Measurements from ENCODE around the gene GIPC2.
"Not testable (repeated sequence)": the region's sequence is repeated elsewhere in the genome, so short reads cannot be mapped to it uniquely, and the experiment has no call there.

GIPC2 gene, protein sequence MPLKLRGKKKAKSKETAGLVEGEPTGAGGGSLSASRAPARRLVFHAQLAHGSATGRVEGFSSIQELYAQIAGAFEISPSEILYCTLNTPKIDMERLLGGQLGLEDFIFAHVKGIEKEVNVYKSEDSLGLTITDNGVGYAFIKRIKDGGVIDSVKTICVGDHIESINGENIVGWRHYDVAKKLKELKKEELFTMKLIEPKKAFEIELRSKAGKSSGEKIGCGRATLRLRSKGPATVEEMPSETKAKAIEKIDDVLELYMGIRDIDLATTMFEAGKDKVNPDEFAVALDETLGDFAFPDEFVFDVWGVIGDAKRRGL

DNA sequence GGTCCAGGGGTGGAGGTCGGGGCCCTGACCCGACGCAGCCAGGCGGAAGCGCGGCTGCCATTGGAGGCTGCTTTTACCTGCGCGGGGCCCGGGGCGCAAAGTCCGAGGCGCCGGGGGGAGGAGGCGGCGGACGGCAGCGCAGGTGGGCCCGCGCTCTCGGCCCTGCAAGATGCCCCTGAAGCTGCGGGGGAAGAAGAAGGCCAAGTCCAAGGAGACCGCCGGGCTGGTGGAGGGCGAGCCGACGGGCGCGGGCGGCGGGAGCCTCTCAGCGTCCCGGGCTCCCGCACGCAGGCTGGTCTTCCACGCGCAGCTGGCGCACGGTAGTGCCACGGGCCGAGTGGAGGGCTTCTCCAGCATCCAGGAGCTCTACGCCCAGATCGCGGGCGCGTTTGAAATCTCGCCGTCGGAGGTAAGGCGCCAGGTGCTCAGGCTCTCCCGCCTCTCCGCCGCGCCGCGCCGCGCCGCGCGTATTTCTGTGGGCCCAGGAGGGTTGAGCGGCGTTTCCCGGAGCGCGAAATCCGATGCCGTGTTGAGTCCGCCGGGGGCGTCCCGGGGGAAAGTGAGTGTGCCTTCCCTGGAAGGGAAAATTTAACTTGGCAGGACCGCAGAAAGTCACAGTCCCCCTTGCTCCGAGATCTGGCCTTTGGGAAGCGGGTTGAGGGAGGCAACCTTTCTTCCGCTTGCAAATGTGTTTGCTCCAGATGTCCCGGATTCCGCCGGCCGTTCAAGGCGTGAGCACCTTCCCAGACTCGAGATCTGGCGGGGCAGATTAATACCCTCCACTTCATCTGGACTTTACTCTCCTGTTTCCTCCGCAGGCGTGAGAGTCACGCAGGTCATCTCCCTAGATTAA is at the start of gene GIPC2:
Gene GIPC2 (plus strand): TSS at position 41 of the 853 bp plus-strand sequence. CDS start 129 bp downstream, at position 170.
- Histone ChIP-seq H3K9me3 (ENCODE audit: control insufficient read depth, low read length) (no peaks in the 10 kb centered on the region), H3K36me3 (ENCODE audit: control insufficient read depth, insufficient read depth, low read length, severe bottlenecking) (no peaks in the 10 kb centered on the region), H3K9ac (ENCODE audit: low read length) (peak within 1 kb of the TSS; percentile 87), H3K4me1 (ENCODE audit: control insufficient read depth, insufficient read depth, low read length) (peaks cover 15% of the 10 kb centered on the region), H3K27me3 (replicated peaks; ENCODE audit: control insufficient read depth, insufficient read depth, low read length) (no peaks in the 10 kb centered on the region), H3K4me3 (ENCODE audit: low read length) (peak within 1 kb of the TSS; percentile 88)
- DNase-seq (ENCODE audit: low read depth) = peak; percentile 59

DNA sequence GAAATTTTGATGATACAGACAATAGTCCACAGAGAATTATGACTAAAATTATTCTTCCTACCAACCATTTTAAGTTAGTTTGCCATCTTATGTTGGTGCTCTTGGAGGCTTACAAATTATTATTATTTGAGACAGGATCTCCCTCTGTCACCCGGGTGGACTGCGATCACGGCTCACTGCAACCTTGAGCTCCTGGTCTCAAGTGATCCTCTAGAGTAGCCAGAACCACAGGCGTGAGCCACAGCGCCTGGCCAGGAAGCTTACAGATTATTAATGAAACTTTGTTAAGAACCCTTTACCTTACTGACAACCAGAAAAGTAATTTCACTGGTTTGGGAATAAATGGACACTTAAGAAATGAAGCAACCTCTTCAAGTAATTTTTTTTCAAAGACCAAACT is 49.0 kb upstream of the GIPC2 start:
- Histone ChIP-seq H3K4me3 (ENCODE audit: low read length) (no peak overlapping the region), H3K36me3 (ENCODE audit: control insufficient read depth, insufficient read depth, low read length, severe bottlenecking) (peaks cover 6% of the 10 kb centered on the region), H3K9me3 (ENCODE audit: control insufficient read depth, low read length) (no peaks in the 10 kb centered on the region), H3K4me1 (ENCODE audit: control insufficient read depth, insufficient read depth, low read length) (peaks cover 5% of the 10 kb centered on the region), H3K9ac (ENCODE audit: low read length) (no peak overlapping the region), H3K27me3 (replicated peaks; ENCODE audit: control insufficient read depth, insufficient read depth, low read length) (no peaks in the 10 kb centered on the region)
- DNase-seq (ENCODE audit: low read depth) = no peak

GRCh38 chr1:78000536-78000935 is 45.2 kb upstream of the GIPC2 start:
- DNase-seq (ENCODE audit: low read depth); H3K9me3 ChIP-seq (ENCODE audit: control insufficient read depth, low read length); H3K9ac ChIP-seq (ENCODE audit: low read length); H3K27me3 ChIP-seq (replicated peaks; ENCODE audit: control insufficient read depth, insufficient read depth, low read length); H3K36me3 ChIP-seq (ENCODE audit: control insufficient read depth, insufficient read depth, low read length, severe bottlenecking); H3K4me3 ChIP-seq (ENCODE audit: low read length): not testable (repeated sequence)
- peaks cover 20% of the 10 kb centered on the region for H3K4me1 ChIP-seq (ENCODE audit: control insufficient read depth, insufficient read depth, low read length)

DNA sequence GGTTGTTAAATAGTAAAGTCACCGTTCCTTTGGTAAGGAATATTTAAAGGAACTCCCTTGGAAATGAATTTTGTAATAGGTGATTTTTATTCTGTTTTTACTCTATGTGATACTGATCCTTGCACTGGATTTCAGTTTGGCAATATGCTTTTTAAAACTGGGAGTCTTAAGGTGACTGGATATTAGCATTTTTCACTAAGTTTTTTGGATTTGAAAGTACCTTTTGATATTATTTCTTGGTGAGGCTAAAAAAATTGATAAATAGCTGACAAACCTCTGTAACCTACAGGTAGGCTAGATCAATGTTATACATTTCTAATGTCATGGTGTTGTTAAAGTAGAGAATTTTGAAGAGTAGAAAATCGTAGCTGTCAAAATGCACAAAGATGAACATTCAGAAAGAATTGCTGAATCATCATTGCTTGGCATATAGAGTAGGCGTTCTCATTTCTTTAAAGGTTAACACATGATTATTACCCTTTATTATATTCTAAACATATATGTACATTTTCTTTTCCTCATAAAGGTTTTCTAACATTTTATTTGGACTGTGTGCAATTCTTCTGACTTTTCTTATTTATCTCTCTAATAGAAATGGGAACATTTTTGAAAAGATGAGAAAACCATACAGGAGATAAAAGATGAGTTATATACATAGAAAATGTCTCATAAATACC is 42.6 kb upstream of the GIPC2 start:
- DNase-seq (ENCODE audit: low read depth) = peak; percentile 51

GRCh38 chr1:78003882-78004718 is 41.7 kb upstream of the GIPC2 start:
- H3K4me1 ChIP-seq (ENCODE audit: control insufficient read depth, insufficient read depth, low read length) = peaks cover 25% of the 10 kb centered on the region
- H3K4me3 ChIP-seq (ENCODE audit: low read length) = peak overlapping the region; percentile 96
- peak; percentile 88 for DNase-seq (ENCODE audit: low read depth)
- peak overlapping the region; percentile 99 for H3K9ac ChIP-seq (ENCODE audit: low read length)
- H3K9me3 ChIP-seq (ENCODE audit: control insufficient read depth, low read length) = no peaks in the 10 kb centered on the region
- no peaks in the 10 kb centered on the region for H3K27me3 ChIP-seq (replicated peaks; ENCODE audit: control insufficient read depth, insufficient read depth, low read length)
- H3K36me3 ChIP-seq (ENCODE audit: control insufficient read depth, insufficient read depth, low read length, severe bottlenecking) = no peaks in the 10 kb centered on the region

More for the DNA sequence above, 42.6 kb upstream of the GIPC2 start:
- Histone ChIP-seq H3K36me3 (ENCODE audit: control insufficient read depth, insufficient read depth, low read length, severe bottlenecking) (no peaks in the 10 kb centered on the region), H3K4me1 (ENCODE audit: control insufficient read depth, insufficient read depth, low read length) (peaks cover 24% of the 10 kb centered on the region), H3K9me3 (ENCODE audit: control insufficient read depth, low read length) (no peaks in the 10 kb centered on the region), H3K4me3 (ENCODE audit: low read length) (peak overlapping the region; percentile 96), H3K27me3 (replicated peaks; ENCODE audit: control insufficient read depth, insufficient read depth, low read length) (no peaks in the 10 kb centered on the region), H3K9ac (ENCODE audit: low read length) (peak overlapping the region; percentile 99)

DNA sequence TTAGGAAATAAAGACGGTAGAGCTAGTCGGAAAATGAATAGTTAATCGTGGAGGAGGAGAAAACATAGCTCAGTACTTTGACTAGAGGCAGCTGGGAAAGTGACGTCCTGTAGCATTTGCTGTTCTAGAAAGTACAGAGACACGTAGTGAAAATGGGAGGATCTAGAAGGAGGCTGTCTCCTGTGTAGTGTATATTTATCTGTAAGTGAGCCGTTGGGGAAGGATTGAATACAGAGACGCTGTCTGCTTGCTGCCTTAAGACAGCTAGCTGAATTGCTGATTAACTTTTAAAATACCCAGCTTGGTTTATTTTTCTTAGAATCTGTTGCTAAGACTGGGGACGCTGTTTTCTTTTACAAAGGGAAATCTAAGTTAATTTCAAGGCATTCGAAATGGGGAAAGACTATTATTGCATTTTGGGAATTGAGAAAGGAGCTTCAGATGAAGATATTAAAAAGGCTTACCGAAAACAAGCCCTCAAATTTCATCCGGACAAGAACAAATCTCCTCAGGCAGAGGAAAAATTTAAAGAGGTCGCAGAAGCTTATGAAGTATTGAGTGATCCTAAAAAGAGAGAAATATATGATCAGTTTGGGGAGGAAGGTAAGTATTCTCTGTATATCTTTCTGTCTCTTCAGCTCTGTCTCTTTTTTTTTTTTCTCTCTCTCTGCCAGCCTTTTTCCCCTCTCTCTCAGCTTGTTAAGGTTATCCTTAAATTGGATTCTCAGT is 40.9 kb upstream of the GIPC2 start, which contains the start of gene DNAJB4:
Gene DNAJB4 (plus strand): TSS at position 221 of the 729 bp plus-strand sequence. CDS start 172 bp downstream, at position 393.
- Histone ChIP-seq H3K36me3 (ENCODE audit: control insufficient read depth, insufficient read depth, low read length, severe bottlenecking) (no peaks in the 10 kb centered on the region), H3K9me3 (ENCODE audit: control insufficient read depth, low read length) (no peaks in the 10 kb centered on the region), H3K27me3 (replicated peaks; ENCODE audit: control insufficient read depth, insufficient read depth, low read length) (no peaks in the 10 kb centered on the region), H3K4me1 (ENCODE audit: control insufficient read depth, insufficient read depth, low read length) (peaks cover 32% of the 10 kb centered on the region), H3K4me3 (ENCODE audit: low read length) (peak within 1 kb of the TSS; percentile 96), H3K9ac (ENCODE audit: low read length) (peak within 1 kb of the TSS; percentile 99)
- DNase-seq (ENCODE audit: low read depth) = peak; percentile 98

GRCh38 chr1:78005448-78005722 is 40.4 kb upstream of the GIPC2 start:
- H3K9me3 ChIP-seq (ENCODE audit: control insufficient read depth, low read length) = no peaks in the 10 kb centered on the region
- peak overlapping the region; percentile 96 for H3K4me3 ChIP-seq (ENCODE audit: low read length)
- peak overlapping the region; percentile 99 for H3K9ac ChIP-seq (ENCODE audit: low read length)
- H3K4me1 ChIP-seq (ENCODE audit: control insufficient read depth, insufficient read depth, low read length) = peaks cover 32% of the 10 kb centered on the region
- no peaks in the 10 kb centered on the region for H3K27me3 ChIP-seq (replicated peaks; ENCODE audit: control insufficient read depth, insufficient read depth, low read length)
- no peaks in the 10 kb centered on the region for H3K36me3 ChIP-seq (ENCODE audit: control insufficient read depth, insufficient read depth, low read length, severe bottlenecking)
- DNase-seq (ENCODE audit: low read depth) = no peak

- Histone ChIP-seq H3K4me3 (ENCODE audit: low read length) (peak overlapping the region; percentile 96), H3K9ac (ENCODE audit: low read length) (peak overlapping the region; percentile 99), H3K4me1 (ENCODE audit: control insufficient read depth, insufficient read depth, low read length) (peaks cover 35% of the 10 kb centered on the region), H3K9me3 (ENCODE audit: control insufficient read depth, low read length) (no peaks in the 10 kb centered on the region), H3K36me3 (ENCODE audit: control insufficient read depth, insufficient read depth, low read length, severe bottlenecking) (no peaks in the 10 kb centered on the region), H3K27me3 (replicated peaks; ENCODE audit: control insufficient read depth, insufficient read depth, low read length) (no peaks in the 10 kb centered on the region)
- DNase-seq (ENCODE audit: low read depth) = peak; percentile 94
Measured at GRCh38 chr1:78005755-78006154, 40.0 kb upstream of the GIPC2 start.

- Histone ChIP-seq H3K36me3 (ENCODE audit: control insufficient read depth, insufficient read depth, low read length, severe bottlenecking) (no peaks in the 10 kb centered on the region), H3K4me3 (ENCODE audit: low read length) (peak overlapping the region; percentile 96), H3K4me1 (ENCODE audit: control insufficient read depth, insufficient read depth, low read length) (peaks cover 40% of the 10 kb centered on the region), H3K9ac (ENCODE audit: low read length) (peak overlapping the region; percentile 99), H3K27me3 (replicated peaks; ENCODE audit: control insufficient read depth, insufficient read depth, low read length) (no peaks in the 10 kb centered on the region), H3K9me3 (ENCODE audit: control insufficient read depth, low read length) (no peaks in the 10 kb centered on the region)
- no peak for DNase-seq (ENCODE audit: low read depth)
Measured at GRCh38 chr1:78006521-78006920, 39.2 kb upstream of the GIPC2 start.

DNA sequence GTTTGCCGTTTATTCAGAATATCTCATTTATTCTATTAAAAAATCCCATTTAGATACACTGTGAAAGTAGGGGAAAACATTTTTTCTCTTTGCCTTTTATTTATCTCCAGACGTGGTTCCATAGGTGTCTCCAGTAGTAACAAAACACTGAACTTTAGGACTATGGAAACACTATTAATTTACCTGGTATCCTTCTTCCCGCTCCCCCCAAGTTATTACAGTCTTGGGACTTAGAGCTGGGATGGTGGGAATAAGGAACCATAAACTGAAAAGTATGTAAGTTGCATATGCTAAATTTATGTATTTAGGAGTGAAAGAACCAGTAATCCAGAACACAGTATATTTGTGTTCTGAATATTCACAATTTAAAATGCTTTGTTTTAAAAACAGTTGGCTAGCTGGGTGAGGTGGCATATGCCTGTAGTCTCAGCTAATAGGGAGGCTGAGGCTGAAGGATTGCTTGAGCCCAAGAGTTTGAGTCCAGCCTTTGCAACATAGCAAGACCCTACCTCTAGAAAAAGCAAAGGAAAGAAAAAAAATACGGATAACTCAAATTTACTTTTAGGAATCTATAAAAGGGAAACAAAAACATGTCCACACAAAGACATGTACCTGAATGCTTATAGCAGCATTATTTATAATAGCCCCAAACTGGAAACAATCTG is 38.0 kb upstream of the GIPC2 start:
- DNase-seq (ENCODE audit: low read depth) = no peak
- Histone ChIP-seq H3K27me3 (replicated peaks; ENCODE audit: control insufficient read depth, insufficient read depth, low read length) (no peaks in the 10 kb centered on the region), H3K36me3 (ENCODE audit: control insufficient read depth, insufficient read depth, low read length, severe bottlenecking) (peaks cover 1% of the 10 kb centered on the region), H3K9ac (ENCODE audit: low read length) (peak overlapping the region; percentile 99), H3K4me3 (ENCODE audit: low read length) (peak overlapping the region; percentile 96), H3K4me1 (ENCODE audit: control insufficient read depth, insufficient read depth, low read length) (peaks cover 36% of the 10 kb centered on the region), H3K9me3 (ENCODE audit: control insufficient read depth, low read length) (no peaks in the 10 kb centered on the region)

All from adipocyte (in vitro differentiated cells).